Loucy (cell line): ENCODE results near the gene NAXD.

Experiments
- CTCF ChIP-seq: fragments of 200-600 bp; sonication (generic); conservative IDR thresholded peaks from 2 replicates; pipeline ENCODE4 v1.5.1; 2014; ENCODE audit warnings: mild to moderate bottlenecking, antibody characterized with exemption, low read length
- EZH2phosphoT487 ChIP-seq: fragments of 200-600 bp; IDR thresholded peaks from 2 replicates; pipeline ENCODE4 v1.6.1; 2018; ENCODE audit warnings: antibody characterized with exemption, mild to moderate bottlenecking, moderate library complexity, borderline replicate concordance

GRCh38 chr13:110652764-110653163, 37.4 kb downstream of the NAXD start:
- no peak for TF ChIP-seq CTCF
- TF ChIP-seq EZH2phosphoT487: no peak
